HL-60 (cell line): ENCODE measurements around the gene COBL.

Experiments
- GABPA ChIP-seq: IDR thresholded peaks from 2 replicates; pipeline ENCODE4 v1.6.1; 2012; ENCODE audit warnings: low read depth
- POLR2AphosphoS5 ChIP-seq: IDR thresholded peaks from 2 replicates; pipeline ENCODE4 v1.6.1; 2012; ENCODE audit warnings: low read depth
- REST ChIP-seq: IDR thresholded peaks from 2 replicates; pipeline ENCODE4 v1.6.1; 2012; ENCODE audit warnings: low read depth; ENCODE audit not compliant: insufficient replicate concordance
- SPI1 ChIP-seq: IDR thresholded peaks from 2 replicates; pipeline ENCODE4 v1.6.1; 2012; ENCODE audit warnings: low read depth, mild to moderate bottlenecking, borderline replicate concordance
- TF ChIP-seq, protein P1 (sequence below): IDR thresholded peaks from one replicate; pipeline ENCODE4 v1.5.1; 2011; ENCODE audit warnings: low read length, control low read depth, inconsistent platforms; ENCODE audit not compliant: insufficient read depth

DNA sequence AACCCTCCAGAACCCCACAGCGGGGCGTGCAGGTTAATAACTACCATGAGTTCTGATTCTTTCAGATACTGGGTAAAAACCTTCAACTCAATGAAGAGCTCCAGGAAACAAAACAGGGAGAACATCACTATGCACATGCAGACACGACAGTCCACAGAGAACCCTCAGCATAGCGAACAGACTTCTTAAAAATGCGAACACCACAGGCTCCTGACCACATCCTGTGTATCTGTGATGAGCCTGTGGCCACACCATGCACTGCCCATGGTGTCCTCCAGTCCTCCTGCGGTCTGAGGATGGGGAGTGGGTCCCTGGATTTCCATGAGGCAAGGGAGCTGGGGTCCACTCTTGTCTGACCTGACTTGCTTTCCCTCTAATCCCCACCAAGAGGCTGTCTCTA is 107.2 kb downstream of the COBL start:
- TF ChIP-seq, protein P1, sequence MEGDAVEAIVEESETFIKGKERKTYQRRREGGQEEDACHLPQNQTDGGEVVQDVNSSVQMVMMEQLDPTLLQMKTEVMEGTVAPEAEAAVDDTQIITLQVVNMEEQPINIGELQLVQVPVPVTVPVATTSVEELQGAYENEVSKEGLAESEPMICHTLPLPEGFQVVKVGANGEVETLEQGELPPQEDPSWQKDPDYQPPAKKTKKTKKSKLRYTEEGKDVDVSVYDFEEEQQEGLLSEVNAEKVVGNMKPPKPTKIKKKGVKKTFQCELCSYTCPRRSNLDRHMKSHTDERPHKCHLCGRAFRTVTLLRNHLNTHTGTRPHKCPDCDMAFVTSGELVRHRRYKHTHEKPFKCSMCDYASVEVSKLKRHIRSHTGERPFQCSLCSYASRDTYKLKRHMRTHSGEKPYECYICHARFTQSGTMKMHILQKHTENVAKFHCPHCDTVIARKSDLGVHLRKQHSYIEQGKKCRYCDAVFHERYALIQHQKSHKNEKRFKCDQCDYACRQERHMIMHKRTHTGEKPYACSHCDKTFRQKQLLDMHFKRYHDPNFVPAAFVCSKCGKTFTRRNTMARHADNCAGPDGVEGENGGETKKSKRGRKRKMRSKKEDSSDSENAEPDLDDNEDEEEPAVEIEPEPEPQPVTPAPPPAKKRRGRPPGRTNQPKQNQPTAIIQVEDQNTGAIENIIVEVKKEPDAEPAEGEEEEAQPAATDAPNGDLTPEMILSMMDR = no peak
- no peak for TF ChIP-seq GABPA
- no peak for TF ChIP-seq POLR2AphosphoS5
- TF ChIP-seq REST = no peak
- TF ChIP-seq SPI1 = no peak
